H7 (cell line): Measurements from ENCODE around the gene MRPL30. TPM values are rescaled to one million over a fixed set of nuclear protein-coding genes. Genes with fewer than 3 reads are reported as not detected.
"Not testable (repeated sequence)": the region's sequence is repeated elsewhere in the genome, so short reads cannot be mapped to it uniquely, and the experiment has no call there.

ENCODE experiments used
- DNase-seq: peaks from one replicate; pipeline ENCODE4 v3.0.0; 2012
- H3K27me3 ChIP-seq: 2 replicates; pipeline ENCODE4 v1.6.0; 2011; ENCODE audit warnings: mild to moderate bottlenecking, low read length; ENCODE audit not compliant: control insufficient read depth, insufficient read depth
- H3K36me3 ChIP-seq: replicated peaks from 2 replicates; pipeline ENCODE4 v1.5.1; 2011; ENCODE audit warnings: low read length; ENCODE audit not compliant: control insufficient read depth, insufficient read depth
- H3K4me3 ChIP-seq: 2 replicates; pipeline ENCODE4 v1.5.1; 2011; ENCODE audit warnings: low read depth, mild to moderate bottlenecking, control low read depth, low read length, moderate library complexity; ENCODE audit not compliant: insufficient read depth
- total RNA-seq: library from RNA; depleted of rRNA; stranded (reverse); fragments of >200 nt; shearing (Covaris generic); gene quantifications from 2 replicates; pipeline ENCODE4 v1.2.3, GENCODE V29; 2014; rRNA removed

Gene MRPL30
- 39.3 and 49.0 TPM in 2 replicates for total RNA-seq

DNA sequence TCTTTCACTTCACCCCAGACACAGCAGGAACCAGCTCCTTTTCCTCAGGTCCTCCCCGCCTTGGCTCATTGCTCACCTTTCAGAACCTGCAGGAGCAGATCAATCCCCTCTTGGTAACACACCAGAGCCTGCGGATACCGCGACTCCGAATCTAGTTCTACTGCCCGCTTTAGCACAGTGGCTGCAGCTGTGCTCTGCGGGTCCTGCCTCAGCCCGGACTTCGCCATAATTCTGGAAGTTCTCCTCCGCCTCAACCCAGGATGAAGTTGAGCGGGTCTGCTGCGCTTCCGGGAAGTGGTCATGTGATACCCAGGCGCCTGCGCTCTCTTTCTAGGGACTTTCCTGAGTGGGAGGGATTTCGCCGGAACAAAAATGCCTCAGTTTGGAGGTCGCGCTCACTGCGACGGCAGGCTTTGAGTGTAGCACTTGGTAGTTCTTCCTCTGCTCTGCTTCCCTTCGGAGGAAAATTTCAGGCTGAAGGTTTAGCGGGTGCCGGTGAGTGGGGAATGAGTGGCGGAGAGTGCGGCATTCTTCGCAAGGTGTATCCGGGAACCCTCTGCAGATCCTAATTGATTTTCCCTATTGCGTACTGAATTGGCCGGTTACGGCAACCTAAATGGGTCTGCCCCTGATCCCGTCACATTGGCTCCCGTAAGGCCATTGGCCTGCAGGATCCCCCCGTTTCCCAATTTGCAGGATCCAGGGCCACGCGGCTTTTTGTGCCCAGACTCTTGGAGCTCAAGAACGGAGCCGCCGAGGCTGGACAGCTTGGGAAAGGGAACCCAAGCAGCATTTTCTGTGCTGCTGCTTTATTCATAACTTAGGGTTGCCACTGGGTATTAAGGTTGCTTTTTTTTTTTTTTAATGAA lies at the start of gene MRPL30, which contains the start of gene MITD1:
MRPL30 (plus strand) TSS at position 430 of the 869 bp plus-strand sequence. CDS start 5,020 bp downstream, outside the sequence.
MITD1 (minus strand) TSS at position 304 of the 869 bp plus-strand sequence; CDS start at position 227, 77 bp downstream.
- Histone ChIP-seq H3K27me3 (no peaks in the 10 kb centered on the region), H3K4me3 (peak within 1 kb of the TSS; percentile 88), H3K36me3 (no peaks in the 10 kb centered on the region)
- DNase-seq = peak; percentile 73

DNA sequence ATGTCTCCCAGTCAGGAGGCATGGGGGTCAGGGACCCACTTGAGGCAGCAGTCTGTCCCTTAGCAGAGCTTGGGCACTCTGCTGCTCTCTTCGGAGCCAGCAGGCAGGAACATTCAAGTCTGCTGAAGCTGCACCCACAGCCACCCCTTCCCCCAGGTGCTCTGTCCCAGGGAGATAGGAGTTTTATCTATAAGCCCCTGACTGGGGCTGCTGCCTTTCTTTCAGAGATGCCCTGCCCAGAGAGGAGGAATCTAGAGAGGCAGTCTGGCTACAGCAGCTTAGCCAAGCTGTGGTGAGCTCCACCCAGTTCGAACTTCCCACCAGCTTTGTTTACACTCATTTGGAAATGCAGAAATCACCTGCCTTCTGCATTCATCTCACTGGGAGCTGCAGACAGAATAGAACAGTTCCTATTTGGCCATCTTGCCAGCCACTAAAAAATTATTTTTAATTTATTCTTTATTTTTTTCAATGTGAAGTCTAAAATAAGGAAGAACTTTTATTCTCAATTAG lies 45.9 kb upstream of the MRPL30 start:
- not testable (repeated sequence) for H3K4me3 ChIP-seq, H3K36me3 ChIP-seq, DNase-seq, H3K27me3 ChIP-seq

DNA sequence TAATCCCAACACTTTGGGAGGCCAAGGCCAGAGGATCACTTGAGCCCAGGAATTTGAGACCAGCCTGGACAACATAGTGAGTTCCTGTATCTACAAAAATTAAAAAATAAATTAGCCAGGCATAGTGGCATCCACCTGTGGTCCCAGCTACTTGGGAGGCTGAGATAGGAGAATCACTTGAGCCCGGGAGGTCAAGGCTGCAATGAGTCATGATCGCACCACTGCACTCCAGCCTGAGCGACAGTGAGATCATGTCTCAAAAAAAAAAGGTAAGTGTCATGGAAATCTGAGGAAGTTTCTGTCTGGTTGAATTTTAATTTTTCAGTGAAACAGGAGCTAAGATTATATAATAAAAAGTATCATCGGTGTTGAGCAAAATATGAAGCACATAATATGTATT lies 42.0 kb upstream of the MRPL30 start:
- H3K36me3 ChIP-seq = no peaks in the 10 kb centered on the region
- H3K4me3 ChIP-seq = no peak overlapping the region
- no peak for DNase-seq
- H3K27me3 ChIP-seq = no peaks in the 10 kb centered on the region; the same call in 1 of the 2 replicates

DNA sequence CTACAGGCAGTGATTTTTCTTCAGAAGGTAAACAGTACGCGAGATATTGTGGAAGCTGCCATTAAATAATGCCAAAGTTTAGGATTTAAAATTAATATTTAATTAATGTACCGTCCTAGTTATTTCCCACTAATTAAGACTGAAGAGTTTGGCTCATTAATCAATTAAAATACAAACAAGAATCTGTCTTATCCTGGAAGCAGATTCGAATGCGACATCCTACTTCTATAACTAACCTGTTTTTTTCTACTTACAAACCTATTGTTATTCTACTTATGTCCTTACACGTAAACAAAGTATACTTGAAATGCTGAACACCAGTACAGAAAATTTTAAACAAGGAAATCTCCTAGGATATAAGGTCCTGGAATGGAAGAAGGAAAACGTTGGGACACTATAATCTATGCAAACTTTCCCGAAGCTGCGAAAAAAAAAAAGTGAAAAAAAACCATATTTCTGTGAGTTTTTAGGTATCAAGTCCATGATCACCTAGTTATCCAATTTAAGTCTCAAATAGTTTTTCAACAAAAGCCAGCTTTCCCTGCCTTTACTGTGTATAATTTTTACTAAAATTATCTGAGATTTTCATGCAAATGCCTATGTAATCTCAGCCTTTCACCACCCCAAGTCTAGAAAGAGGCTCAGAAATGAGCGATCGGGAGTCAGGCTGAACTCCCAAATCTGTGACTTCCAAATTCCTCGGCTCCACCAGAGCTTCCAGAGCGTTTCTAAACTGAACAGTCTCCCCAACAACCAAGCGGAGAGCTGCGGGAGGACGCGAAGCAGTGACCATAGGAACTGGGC lies 40.7 kb upstream of the MRPL30 start:
- Histone ChIP-seq H3K4me3 (peak overlapping the region; percentile 76), H3K36me3 (no peaks in the 10 kb centered on the region), H3K27me3 (no peaks in the 10 kb centered on the region; the same call in 1 of the 2 replicates)
- no peak for DNase-seq

DNA sequence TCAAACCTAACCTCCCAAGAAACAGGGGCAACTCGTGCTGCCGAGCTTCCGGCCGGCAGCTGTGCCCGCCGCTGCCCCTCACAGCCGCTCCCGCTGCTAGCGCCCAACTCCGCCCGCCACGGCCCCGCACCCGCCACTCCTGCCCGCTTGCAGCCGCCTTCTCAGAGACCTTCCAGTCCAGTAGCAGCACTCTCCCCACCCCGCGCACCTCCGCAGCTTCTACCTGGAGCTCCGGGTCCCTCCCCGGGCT lies 40.2 kb upstream of the MRPL30 start:
- peak overlapping the region; percentile 76 for H3K4me3 ChIP-seq
- H3K36me3 ChIP-seq = no peaks in the 10 kb centered on the region
- no peak for DNase-seq
- no peaks in the 10 kb centered on the region; the same call in 1 of the 2 replicates for H3K27me3 ChIP-seq

DNA sequence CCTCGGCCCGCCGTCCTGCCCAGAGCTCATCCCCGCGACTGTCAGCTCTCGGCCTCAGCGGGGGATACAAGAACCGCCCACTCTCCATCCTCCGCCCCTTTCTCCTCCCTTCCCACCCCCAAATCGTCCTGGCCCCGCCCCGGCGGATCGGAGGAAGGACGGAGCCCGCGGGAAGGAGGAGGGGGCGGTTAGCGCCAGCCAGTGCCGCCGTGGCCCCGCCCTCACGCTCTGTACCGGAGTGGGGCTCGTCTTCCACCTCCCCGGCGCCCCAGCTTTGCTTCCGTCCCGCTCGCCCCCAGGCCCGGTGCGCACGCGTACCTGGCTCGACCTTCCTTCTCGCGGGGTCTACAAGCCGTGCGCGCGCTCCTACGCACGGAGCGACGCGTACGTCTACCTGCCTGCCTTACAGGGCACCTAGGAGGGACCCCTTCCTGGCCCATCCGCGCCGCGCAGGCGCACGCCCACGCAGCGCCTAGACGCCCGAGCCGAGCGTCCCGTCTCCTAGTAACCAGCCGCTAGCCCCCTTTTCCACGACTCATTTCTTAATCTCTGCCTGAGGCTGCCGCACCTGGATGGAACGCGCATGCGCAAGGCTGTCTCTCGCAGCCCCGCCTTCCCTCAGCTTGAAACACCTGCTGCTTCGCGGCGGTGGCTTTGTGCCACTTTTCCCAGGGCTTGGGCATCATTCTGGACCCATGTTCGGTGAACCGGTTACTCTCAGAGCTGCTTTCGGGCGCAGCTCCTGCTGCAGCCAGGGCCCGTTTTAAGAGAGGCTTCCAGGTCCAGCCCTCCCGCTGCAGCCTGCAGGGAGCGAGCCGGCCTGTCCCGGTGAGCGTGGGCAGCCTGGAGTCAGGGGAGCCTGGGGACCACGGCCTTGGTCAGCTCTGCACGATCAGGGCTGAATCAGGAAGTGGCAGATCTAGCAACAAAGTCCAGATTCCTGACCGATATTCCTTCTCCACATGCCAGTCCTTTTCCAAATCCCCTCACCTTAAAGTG lies 39.6 kb upstream of the MRPL30 start, which contains the start of gene C2orf15:
C2orf15 (plus strand) TSS at position 598 of the 999 bp plus-strand sequence. CDS start 8,852 bp downstream, outside the sequence.
- H3K27me3 ChIP-seq = no peaks in the 10 kb centered on the region; the same call in 1 of the 2 replicates
- H3K4me3 ChIP-seq = peak within 1 kb of the TSS; percentile 76
- H3K36me3 ChIP-seq = no peaks in the 10 kb centered on the region
- peak; percentile 95 for DNase-seq

DNA sequence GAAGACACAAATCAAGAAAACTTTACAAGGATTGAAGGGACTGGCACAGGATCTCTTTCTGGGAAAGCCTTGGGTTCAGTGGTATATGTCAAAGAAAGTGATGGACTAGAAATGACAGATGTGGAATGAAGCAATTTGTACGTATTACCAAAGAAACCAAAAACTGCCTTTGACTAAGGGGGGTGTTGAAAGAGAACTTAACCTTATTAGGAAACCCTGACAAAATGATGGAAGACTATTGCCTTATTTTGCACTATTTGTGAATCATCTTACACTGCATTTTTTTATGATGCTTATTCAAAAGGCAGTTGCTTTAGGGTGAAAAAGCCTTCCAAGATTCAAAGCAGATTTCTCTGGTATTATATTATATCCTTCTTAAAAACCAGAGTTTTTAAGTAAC lies 30.3 kb upstream of the MRPL30 start:
- H3K36me3 ChIP-seq = no peaks in the 10 kb centered on the region
- DNase-seq = no peak
- no peaks in the 10 kb centered on the region for H3K27me3 ChIP-seq

DNA sequence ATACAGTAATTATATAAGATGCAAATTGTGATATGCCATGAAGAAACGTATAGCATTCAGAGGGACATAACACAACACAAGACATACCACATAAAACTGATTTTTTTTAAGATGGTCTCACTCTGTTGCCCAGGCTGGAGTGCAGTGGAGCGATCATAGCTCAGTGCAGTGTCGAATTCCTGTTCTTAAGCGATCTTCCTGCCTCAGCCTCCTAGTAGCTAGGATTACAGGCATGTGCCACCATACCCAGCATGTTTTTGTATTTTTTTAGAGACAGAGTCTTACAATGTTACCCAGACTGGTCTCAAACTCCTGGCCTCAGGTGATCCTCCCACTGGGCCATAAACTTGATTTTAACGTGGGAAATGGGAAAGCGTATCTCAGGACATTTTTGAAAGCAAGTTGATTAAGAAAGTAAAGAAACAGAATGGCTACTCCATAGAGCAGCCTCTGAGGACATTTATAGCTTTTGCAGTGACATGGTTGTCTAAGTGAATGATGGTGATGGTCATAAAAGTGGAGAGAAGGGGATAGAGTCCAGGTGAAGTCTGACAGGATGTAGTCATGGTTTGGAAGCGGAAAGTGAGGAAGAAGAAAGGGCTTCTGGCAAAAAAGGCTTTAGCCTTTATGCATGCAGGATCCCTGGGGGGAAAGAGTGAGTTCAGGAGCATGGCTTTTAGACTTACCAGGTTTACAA lies 28.6 kb upstream of the MRPL30 start:
- no peak overlapping the region for H3K4me3 ChIP-seq
- peaks cover 2% of the 10 kb centered on the region; the same call in 1 of the 2 replicates for H3K36me3 ChIP-seq
- no peaks in the 10 kb centered on the region for H3K27me3 ChIP-seq
- no peak for DNase-seq

More for the DNA sequence above, 30.3 kb upstream of the MRPL30 start:
- H3K4me3 ChIP-seq = no peak overlapping the region

DNA sequence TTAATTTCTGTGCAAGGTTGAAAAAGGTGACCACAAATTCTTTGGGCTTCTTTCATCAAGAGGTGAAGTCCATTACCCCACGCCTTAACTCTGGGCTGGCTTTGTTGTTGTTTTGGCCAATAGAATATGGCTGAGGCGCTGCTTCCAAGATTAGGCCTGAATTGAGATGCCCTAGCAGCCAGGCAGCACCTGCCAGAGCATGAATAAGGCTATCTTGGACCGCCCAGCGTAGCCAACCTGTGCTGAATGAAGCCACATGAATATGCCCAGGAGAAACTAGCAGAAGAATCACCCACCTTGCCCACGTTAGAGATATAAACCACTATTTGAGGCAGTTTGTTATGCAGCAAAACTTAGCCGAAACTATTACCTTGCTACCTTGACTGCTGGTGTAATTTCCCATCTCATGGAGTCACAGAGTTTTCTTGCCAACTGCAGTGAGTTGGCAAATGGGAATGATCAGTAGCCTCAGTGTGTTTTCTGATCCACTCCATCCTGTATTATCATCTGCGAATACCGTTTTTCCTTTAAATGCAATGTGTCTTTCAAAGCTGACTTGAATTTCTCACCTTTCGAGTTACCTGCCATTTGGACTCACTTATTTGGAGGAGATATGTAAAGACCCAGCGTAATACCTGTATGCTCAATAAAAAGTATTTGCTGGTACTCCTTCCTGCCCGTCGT lies 26.9 kb upstream of the MRPL30 start:
- H3K4me3 ChIP-seq = peak overlapping the region; percentile 73
- H3K36me3 ChIP-seq = peaks cover 2% of the 10 kb centered on the region; the same call in 1 of the 2 replicates
- DNase-seq = peak; percentile 22
- H3K27me3 ChIP-seq = no peaks in the 10 kb centered on the region

DNA sequence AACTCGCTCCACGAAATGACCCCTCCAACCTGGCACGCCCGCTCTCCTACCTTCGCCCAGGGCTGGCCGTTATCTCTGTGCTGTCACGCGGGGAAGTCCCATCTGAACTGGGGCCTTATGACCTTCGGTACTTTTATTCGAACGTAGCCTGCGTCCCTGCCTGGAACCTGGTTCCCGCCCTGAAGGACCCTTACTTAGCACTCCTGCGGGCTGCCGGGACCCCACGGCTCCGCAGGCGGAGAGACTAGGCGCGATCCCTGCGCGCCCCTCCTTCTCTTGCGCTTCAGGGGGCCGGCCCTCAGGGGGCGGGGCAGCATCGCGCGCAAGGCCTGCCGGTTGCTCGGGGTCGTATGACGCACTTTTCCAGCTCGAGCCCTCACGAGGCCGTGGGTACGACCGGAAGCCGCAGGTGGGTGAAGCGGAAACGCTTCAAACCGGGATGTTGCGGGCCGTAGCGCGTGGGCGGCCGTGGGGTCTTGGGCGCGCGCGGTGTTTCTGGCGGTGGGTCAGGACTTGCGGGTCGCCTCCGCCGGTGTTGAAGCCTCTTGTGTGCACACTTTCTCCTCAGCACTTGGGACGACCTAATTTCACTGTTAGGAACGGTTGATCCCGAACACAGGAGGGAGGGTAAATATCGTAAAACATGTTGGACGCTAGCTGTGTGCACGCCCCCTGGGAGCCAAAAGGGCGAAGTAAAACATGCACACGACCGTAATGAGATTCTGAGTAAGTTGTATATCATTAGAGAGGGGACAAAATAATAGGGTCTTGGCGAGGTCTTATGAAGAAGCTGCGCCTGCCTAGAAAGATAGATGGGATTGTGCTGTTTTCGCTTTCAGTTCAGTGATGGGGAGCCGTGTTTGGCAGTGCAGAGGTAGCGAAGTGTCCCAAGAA lies 26.1 kb upstream of the MRPL30 start, which contains the start of the genes LIPT1 and TSGA10:
LIPT1 (plus strand) TSS at position 325 of the 894 bp plus-strand sequence. CDS start 6,991 bp downstream, outside the sequence.
TSGA10 (minus strand) TSS at position 300 of the 894 bp plus-strand sequence. CDS start 45,503 bp downstream, outside the sequence.
- DNase-seq = peak; percentile 95
- peaks cover 2% of the 10 kb centered on the region; the same call in 1 of the 2 replicates for H3K36me3 ChIP-seq
- peak within 1 kb of the TSS; percentile 73 for H3K4me3 ChIP-seq
- no peaks in the 10 kb centered on the region for H3K27me3 ChIP-seq

DNA sequence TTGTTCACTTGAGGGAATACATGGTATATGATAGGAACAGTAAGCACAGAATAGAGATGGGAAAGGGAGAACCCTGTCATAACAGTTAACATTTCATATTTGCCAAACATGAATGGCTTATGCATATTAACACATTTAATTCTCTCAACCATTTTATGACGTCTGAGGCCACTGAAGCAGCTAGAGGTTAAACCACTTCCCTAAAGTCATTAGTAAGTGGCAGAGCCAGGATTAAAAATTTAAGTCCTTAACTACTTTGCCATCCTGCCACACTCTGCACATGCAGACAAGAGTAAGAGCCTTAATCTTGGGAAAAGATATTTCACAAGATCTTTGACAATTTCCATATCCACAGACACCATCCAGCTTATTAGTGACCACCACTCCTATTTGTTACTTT lies 24.1 kb upstream of the MRPL30 start:
- DNase-seq = no peak
- Histone ChIP-seq H3K4me3 (no peak overlapping the region), H3K36me3 (peaks cover 2% of the 10 kb centered on the region; the same call in 1 of the 2 replicates), H3K27me3 (no peaks in the 10 kb centered on the region)

DNA sequence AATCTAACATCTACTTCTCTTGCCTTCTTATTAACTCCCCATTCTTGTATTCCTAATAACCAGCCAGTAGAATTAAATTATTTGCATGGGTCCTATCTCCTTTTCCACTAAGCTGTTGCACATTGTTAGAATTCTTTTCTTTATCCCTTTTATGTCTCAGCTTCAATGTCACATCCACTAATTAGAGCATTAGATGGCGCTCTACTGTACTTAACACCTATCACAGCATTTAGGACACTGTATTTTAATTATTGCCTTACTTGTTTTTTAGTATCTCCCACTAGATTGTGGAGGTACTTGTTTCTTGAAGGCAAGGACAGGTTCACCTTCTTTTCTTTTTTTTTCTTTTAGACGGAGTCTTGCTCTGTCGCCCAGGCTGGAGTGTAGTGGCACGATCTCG lies 22.4 kb upstream of the MRPL30 start:
- no peaks in the 10 kb centered on the region for H3K27me3 ChIP-seq
- H3K4me3 ChIP-seq = no peak overlapping the region
- no peak for DNase-seq
- H3K36me3 ChIP-seq = peaks cover 2% of the 10 kb centered on the region; the same call in 1 of the 2 replicates
